NOMO-1 treated with dmso at 0.1 percent for 144 hours (cell line): ENCODE results near the gene EPHA3.

Experiments used
- DNase-seq: peaks from one replicate; lab custom pipeline; 2025; ENCODE audit not compliant: unreplicated experiment; lab: John Stamatoyannopoulos, UW

Gene EPHA3

DNA sequence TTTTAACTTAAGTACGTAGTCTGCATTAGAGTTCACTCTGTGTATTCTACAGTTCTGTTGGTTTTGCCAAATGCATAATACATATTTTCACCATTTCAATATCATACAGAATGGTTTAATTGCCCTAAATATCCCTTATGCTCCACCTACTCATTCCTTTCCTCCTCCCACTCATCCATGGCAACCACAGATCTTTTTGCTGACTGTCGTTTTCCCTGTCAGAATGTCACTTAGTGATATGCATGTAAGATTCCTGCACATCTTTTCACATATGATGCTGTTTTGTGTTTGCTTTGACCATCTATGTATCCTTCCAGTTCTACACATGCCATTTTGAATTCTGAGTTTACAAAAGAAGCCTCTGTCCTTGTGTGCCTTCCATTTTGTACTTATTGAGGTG is 36.7 kb downstream of the EPHA3 start:
- DNase-seq, result no peak

DNA sequence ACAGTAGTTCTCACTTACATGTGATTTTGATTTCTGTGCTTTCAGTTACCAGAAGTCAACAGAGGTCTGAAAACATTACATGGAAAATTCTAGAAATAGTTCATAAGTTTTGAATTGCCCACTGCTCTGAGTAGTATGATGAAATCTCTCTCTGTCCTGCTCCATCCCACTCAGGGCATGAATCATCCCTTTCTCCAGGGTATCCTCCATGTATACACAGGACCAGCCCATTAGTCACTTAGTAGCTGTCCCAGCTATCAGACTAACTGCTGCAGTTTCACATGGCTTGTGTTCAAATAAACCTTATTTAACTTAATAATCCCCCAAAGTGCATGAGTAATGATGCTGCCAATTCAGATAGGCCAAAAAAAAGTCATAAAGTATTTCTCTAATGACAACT is 38.6 kb downstream of the EPHA3 start:
- no peak for DNase-seq

DNA sequence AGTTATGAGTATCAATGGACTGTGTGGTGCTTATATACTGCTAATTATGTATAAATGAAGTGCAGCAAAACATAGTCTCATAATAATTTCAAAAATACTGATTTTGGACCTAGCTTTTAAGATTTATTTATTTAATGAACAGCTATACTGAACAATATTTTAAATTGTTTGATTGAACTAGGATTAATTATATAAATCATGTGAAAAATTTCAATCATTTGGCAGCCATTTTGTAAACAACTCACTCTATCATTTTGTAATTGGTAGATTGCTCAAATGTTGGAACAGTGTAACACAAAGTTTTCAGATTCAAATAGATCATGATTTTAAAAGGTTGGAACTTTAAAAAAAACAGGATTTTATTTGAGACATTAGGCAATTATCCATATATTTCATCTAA is 47.0 kb downstream of the EPHA3 start:
- no peak for DNase-seq

DNA sequence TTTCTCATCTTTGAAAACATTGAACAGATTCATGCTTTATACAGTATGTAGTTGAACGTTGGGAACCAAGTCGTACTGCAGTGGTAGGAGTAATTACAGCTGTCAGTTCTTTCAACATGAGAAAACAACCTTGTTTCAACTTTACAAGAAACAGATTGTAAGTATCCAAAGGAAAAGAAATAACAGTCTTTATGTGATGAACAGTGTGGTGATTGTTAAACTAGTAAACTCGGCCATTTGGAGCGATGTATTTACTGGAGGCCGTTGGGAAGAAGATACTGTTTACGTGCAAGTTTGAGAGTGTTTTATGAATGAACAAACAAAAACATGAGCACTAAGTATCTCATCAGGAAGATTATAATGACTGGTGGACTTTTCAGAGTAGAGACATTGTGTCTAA is 48.4 kb downstream of the EPHA3 start:
- no peak for DNase-seq

DNA sequence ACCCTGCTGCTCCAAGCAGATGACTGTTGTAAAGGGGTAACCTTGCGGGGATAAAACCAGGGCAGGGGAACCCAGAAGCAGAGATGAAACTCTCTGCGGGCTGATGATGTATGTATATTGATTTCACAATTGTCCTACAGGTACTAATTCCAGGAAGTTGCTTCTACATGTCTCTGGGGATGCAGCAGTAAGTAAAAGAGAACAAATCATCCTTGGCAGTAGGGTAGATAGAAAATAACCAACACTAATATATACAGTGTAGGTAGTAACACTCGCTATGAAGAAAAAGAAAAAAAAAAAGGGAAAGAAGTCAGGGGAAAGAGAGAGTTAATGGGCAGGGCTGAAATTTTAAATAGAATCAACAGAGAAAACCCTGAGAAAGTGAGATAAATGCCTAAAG is 50.2 kb downstream of the EPHA3 start:
- DNase-seq, result no peak

DNA sequence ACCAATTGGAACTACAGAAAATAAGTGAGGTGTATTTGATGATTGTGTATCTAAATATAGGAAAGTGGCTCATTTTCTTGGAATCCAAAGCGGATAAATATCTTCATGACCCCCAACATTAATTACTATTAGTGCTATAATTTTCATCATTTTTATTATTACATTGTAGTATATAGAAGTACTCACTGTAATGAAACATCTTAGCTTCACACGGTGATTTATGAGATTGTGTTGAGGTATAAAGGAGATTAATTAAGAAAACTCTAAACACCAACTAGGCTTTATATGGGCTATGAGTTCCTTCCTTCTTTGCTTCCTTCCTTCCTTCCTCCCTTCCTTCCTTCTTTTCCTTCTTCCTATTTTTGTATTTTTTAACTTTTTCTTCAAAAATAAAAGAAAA is 52.2 kb downstream of the EPHA3 start:
- no peak for DNase-seq

DNA sequence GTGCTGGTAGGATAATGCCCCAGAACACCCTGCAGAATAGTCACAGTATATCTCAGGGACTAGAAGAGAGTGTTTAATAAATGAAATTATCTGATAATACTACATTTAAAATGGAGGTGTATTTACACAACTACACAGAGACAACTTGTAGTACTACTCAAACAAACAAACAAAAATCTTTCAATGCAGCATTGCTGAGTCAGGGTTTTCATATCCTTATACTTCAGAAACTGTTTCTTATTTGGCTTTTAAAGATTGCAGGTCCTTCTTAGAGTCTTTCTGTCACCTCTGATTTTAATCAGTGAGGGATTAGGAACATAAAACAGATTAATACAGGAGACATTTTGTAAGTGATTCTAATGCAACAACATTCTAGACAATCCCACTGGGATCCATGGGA is 57.4 kb downstream of the EPHA3 start:
- DNase-seq, result no peak

DNA sequence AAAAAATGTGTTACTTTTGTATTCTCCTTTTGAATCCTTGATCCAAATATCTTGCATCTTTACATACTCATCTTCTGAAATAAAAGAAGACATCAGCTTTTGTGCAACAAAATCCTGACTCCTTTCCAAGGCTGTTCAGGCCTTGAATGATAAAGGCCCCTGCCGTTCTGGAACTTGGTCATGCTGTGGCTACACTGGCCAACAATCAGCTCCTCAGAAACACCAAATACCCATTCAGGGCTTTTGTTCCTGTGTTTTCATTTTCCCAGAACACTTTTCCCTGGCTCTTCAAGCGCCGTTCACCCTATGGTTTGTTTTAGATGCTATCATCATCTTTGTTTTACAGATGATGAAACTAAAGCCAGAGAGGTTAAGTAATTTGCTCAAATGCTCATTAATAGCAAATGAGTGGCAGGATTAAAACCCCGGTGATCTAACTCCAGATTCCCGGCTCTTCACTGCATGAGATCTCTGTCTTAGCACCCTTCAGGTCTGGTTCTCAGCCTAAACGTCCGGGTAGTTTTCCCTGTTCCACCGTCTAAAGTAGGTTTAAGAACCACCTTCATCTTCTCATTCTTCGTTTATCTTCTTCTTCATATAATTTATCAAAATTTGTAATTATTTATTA is 58.3 kb downstream of the EPHA3 start:
- DNase-seq, result no peak

DNA sequence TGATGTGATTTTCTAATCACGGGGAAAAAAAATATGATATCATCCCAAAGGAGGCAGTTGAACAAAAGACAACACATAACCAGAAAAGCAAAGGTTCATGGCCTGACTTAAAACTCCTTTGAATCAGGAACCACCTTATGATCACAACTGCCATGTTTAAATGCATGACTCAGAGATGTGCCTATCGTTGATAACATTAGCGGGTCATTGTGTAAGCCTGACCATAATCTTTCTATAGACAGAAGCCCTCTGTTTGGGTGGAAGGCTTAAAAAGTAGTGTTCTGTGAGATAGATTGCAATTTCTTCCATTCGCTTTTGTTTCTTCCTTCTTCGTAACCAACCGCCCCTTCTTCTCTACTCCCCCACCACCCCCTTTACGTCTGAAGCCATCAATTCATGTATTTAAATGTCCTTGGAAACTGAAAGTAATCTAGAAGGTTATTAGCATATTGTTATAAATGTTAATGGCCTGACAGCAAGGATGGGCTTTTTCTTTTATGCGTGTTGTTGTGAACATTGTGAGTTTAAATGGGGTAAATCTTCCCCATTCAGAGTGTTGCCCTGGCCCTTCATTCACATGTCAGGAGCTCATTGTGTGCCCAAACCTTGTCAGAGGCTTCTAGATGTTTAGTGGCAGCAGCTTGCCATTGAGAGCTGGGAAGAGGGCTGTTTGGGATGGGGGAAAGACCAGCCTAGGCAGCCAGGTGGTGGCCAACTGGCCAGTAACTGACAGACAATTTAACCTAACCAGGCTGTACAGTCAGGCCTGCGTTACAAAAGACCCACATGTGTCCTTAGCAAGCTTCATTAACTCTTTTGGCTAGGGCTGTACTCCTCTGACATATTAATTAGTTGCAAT is 64.5 kb downstream of the EPHA3 start:
- no peak for DNase-seq

DNA sequence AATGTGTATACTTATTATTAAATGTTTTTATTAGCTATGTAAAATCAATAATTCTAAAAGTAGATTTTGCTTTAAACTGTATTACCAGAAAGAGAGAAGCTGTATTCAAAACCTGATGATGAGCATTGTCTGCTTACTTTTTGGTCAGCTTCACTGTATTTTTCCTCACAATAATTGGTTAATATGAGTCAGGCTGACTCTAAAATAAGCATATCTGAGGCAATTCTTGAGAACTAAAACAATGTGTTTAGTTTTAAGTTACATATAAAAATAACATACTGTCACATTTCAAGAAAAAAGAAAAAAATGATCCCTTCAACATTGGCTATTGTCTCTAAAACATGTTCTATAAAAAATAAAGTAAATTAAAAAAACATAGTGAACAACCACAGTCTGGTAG is 66.1 kb downstream of the EPHA3 start:
- no peak for DNase-seq

DNA sequence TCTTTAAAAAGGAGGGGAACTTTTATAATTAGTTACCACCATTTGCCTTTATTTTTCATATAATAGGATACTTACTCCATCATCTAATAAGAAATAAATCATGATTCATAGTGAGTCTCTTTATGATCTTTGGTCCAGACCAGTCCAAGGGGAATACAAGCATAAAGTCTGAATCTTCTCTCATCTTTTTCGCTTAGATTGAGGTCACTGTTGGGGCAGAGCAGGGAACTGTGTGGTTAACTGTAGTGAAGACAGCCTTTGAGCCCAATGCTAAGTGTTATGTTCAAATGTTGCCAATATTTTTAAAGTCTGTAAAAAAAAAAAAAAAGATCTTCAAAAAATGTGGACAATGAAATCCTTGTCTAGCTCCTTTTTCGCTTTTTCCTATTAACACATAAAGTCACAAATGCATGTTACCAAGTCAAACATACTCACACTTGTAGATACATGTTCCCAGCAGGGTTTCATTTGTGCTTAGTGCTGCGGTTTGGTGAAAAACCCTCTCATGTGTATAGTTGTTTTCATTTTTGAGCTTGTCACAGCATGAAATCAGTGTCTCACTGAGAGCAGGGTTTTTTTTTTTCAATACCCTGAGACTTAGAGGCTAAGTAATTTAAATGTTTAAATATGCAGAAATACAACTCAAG is 72.1 kb downstream of the EPHA3 start:
- DNase-seq, result no peak

DNA sequence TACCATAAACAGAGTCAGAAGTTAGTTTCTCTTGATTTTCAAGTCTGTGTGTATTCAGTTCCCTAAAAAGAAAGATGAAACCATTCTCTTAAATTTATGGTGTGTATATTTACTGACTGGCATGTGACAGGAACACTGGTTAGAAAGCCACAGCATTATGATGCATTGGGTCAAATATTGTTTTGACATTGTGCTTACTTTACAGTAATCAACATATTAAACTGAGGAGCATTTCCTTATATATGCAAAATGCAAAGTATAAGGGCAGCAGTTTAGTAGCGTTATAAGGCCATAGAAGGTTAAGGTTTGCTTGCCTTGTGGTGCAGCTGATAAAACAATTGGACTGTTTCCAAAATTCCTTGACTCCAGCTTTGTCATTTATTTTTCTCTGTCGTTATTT is 72.9 kb downstream of the EPHA3 start:
- no peak for DNase-seq

DNA sequence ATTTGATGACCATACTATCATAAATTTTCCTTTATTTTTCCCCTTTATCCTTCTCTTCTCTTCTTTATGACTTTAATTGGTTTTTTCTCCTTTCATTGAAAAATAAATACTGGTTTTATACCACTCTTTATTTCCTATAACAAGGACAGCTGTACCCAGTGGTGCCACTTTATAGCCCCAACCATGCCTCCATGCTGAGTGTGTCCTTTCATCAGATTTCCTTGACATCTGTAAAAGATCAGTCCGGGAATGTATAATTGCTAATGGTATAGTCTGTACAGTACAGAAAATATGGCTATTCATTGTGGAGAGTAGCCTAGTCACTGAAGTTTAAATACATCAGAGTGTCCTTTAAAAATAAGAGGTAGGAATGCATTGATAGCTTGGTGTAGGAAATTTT is 74.6 kb downstream of the EPHA3 start:
- no peak for DNase-seq

DNA sequence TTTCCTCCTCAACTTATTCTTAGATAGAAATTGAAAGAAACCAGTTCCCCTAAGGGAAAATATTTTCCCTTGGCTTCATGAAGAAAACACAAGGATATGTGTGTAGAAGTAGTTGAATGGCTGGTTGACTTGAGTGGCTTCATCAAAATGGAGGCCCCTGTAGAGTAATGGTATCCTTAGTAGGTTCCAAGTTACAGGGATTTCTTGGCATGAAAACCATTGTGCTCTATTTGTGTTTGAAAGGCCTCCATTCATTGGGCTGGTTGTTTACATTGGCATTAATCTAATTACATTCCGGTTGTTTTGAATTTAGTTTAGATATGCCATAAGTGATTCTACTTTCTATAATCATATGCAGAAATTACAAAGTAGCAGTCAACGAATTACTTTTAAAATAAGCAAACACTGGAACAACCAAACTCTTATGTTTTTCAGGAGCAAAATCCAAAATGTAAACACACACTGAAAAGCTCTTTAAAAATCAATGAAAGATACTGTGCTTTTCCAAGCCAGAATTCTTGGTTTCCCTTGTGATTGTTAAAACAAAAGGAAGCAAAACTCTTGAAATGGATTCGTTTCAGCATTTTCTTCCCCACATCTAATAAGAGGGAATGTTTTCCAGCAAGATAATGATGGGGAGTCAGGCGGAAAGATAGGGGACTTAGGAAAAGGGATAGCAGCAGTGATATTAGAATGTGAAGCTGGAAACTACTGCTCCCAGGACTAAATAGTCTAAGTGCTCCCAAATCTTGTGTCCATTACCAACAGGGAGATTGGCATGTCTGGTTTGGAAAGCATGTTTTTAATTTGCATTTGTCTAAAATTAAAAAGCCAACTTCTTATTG is 77.0 kb downstream of the EPHA3 start:
- DNase-seq, result no peak

DNA sequence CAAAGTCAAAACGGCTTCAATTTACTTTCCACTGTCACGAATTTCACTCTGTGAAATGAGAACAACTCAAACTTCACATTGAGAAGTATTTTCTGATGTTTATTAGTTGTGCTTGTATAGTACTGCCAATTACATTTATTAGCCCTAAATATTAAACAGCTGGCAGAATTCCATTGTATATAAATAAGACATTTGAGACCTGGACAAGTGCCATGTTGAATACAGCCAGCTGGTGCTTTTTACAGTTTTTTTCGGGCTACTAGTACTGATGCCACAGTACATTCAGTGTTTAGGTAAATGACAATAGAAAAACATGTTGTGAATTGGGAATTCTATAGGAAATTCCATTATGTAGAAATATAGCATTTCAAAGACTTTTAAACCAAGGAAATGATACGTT is 79.0 kb downstream of the EPHA3 start:
- no peak for DNase-seq

DNA sequence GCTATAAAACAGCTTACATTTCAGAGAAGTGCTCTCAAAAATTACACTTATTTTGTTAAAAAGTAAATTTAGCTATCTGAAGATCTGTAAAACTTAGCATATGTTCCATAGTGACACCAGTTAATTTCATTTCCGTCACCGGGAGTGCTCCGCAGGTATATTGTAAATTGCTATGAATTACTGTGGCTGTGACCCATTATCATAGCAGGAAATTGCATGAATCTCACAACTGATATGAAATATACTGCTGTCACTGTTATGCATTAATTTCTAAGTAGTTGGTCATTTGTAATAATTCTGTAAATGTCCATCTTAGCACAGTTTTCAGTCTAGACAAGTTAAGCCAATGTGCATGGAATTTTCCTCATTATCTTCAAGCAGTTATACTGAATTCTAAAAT is 91.2 kb downstream of the EPHA3 start:
- DNase-seq, result no peak

DNA sequence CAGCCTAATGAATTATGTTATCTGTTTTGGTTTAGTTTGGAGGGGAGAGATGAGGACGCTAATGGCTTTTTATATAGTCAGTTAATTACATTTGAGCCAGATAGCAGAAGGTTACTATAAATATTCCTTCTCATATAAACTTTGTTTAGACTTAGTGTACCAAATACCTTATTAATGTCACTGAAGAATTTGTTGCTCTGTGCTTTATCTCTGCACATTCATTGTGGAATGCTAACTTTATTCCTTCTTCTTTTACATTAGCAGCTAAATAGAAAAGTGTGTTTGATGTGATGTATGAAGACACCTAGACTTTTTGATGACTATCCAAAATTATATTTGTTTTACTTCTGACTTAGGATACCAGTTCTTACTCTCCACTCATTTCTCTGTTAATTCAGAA is 105.2 kb downstream of the EPHA3 start:
- no peak for DNase-seq

DNA sequence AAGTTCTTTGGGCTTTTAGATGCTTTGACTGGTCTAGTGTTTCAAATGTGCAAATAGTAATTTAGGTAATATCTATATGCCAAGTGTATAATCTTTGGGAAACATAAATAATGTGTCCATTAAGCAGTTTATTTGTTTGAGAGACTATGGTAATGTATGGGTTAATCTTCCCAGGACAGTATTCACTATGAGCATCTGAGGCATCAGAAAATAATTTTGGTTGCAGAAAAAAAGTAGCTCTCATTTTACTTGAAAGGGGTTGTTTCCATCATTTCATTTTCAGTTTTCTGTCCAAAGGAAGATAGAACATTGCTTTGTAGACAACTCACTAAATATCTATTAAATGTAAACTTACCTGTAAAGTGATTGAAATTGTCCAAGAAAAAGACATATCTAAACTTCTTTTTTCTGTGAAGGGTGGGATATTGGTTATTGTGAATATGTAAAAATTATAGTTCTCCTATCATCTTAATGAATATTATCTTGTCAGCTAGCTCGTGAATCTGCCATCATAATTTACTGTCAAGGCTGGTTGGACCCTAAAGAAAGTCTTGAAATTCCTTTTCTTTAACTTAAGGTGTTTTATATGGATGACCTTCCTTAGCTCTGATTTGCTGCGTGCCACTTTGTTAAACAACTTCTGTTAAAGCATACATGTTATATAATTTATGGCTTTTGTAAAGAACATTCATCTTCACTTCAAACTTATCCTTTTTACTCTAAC is 108.8 kb downstream of the EPHA3 start:
- no peak for DNase-seq

DNA sequence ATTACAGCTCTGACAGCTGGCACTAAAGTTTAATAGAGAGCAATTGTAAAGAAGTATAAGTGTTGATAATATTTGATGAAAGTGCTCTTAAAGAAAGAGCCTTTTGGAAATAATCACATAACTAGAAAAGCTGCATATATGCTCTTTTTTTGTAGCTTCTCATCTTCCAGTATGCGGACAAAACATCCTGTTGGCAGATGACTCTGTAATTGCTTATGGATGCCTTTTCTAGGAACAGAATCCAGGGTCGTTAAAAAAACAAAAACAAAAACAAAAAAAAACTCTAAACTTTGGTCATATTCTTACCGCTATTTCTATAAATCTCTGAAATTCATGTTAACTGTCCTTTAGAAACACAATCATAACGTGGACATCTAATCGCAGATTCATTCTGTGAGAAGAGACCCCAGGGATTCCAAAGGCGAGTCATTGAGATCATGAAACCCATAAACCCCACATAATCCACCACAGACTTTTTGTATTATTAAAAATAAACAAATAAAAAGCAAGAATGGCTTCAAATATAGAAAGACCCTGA is 109.8 kb downstream of the EPHA3 start:
- no peak for DNase-seq

DNA sequence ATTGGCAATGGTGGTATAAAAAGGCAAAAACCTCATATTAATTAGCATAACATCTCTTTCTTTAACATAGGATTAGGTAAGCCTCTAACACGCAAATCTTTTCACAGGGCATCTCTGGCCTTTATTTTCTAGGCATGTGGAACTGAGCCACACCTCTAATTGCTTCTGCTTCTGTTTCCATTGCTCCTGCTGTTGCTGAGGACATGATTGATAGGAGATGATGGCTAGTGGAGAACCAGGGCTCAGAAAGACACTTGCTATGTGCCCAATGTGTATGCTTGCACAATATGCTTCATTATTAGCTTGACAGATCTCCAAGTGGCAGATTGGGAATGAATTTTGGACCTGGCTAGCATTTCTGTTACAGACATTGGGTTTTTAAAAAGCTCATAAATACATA is 114.5 kb downstream of the EPHA3 start:
- DNase-seq, result no peak

DNA sequence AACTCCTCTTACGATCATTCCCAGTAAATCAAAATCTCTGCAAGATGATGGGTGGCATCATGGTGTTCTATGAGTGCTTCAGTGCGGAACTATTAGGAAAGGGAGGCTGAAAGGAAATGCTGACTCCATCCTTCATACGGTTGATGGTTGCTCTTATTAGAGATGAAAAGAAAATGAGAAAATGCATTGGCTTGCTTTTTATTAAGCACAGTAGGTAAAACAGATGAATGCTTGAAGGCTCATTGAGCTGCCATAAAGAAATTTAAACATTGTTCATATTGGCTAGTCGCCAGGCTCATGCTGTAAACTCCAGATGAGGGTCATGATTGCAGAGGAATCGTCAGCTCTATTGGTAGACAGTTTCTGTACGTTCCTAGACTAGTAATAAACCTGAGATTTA is 115.8 kb downstream of the EPHA3 start:
- DNase-seq, result no peak
